GM23338 (cell line): ENCODE results near the gene CTDP1. TPM values are rescaled to one million over a fixed set of nuclear protein-coding genes. Genes with fewer than 3 reads are reported as not detected.

Source experiments
- ATAC-seq: fragments of 200-7000 bp; cut with Tn5 transposase; 3 replicates; pipeline ENCODE4 v1.9.1; 2020
- DNase-seq: peaks from one replicate; pipeline ENCODE4 v3.0.0-alpha.2; 2015; ENCODE audit warnings: low spot score
- H2AFZ ChIP-seq: fragments of 200-600 bp; sonication (generic); 2 replicates; pipeline ENCODE4 v1.8.0; 2016; ENCODE audit warnings: antibody characterized with exemption, mild to moderate bottlenecking, moderate library complexity
- H3F3A ChIP-seq: fragments of 200-600 bp; sonication (generic); replicated peaks from 2 replicates; pipeline ENCODE4 v1.8.0; 2017; ENCODE audit warnings: antibody characterized with exemption, mixed run types, low read depth
- H3K27ac ChIP-seq: fragments of 200-600 bp; sonication (generic); 2 replicates; pipeline ENCODE4 v1.6.1; 2016; ENCODE audit warnings: low read depth
- H3K27me3 ChIP-seq: fragments of 200-600 bp; sonication (generic); 2 replicates; pipeline ENCODE4 v1.8.0; 2016; ENCODE audit warnings: mild to moderate bottlenecking, mixed run types, moderate library complexity; ENCODE audit not compliant: insufficient read depth
- H3K36me3 ChIP-seq: fragments of 200-600 bp; sonication (generic); 2 replicates; pipeline ENCODE4 v1.8.0; 2016; ENCODE audit warnings: mild to moderate bottlenecking; ENCODE audit not compliant: insufficient read depth
- H3K4me1 ChIP-seq: fragments of 200-600 bp; sonication (generic); 2 replicates; pipeline ENCODE4 v1.8.0; 2016; ENCODE audit warnings: mild to moderate bottlenecking, moderate library complexity; ENCODE audit not compliant: insufficient read depth
- H3K4me2 ChIP-seq: fragments of 200-600 bp; sonication (generic); 2 replicates; pipeline ENCODE4 v1.7.1; 2017; ENCODE audit warnings: mixed run types
- H3K4me3 ChIP-seq: fragments of 200-600 bp; sonication (generic); 2 replicates; pipeline ENCODE4 v1.6.1; 2016; ENCODE audit warnings: mixed run types
- H3K79me2 ChIP-seq: fragments of 200-600 bp; sonication (generic); replicated peaks from 2 replicates; pipeline ENCODE4 v1.8.0; 2017; ENCODE audit warnings: mild to moderate bottlenecking; ENCODE audit not compliant: insufficient read depth
- H3K9me2 ChIP-seq: fragments of 200-600 bp; sonication (generic); 2 replicates; pipeline ENCODE4 v1.8.0; 2017; ENCODE audit not compliant: insufficient read depth
- H4K20me1 ChIP-seq: fragments of 200-600 bp; sonication (generic); replicated peaks from 2 replicates; pipeline ENCODE4 v1.8.0; 2017; ENCODE audit warnings: mild to moderate bottlenecking; ENCODE audit not compliant: insufficient read depth
- H3K27ac Mint-ChIP-seq: 2 replicates; pipeline ENCODE4 v1.8.0; 2020; ENCODE audit warnings: inconsistent platforms, mild to moderate bottlenecking, moderate library complexity, mixed read lengths
- H3K27me3 Mint-ChIP-seq: 3 replicates; pipeline ENCODE4 v1.8.0; 2022; ENCODE audit warnings: low read depth, mild to moderate bottlenecking, moderate library complexity, mixed read lengths, inconsistent platforms; ENCODE audit not compliant: insufficient read depth, poor library complexity
- H3K36me3 Mint-ChIP-seq: 3 replicates; pipeline ENCODE4 v1.8.0; 2021; ENCODE audit warnings: low read depth, mild to moderate bottlenecking, inconsistent platforms, moderate library complexity, mixed read lengths
- H3K4me1 Mint-ChIP-seq: 3 replicates; pipeline ENCODE4 v1.8.0; 2020; ENCODE audit warnings: mild to moderate bottlenecking, inconsistent platforms, mixed read lengths
- H3K4me3 Mint-ChIP-seq: 3 replicates; pipeline ENCODE4 v1.8.0; 2021; ENCODE audit warnings: moderate library complexity, mild to moderate bottlenecking, inconsistent platforms, mixed read lengths
- H3K9me3 Mint-ChIP-seq: 3 replicates; pipeline ENCODE4 v1.8.0; 2020; ENCODE audit warnings: moderate library complexity, mild to moderate bottlenecking, inconsistent platforms, mixed read lengths
- CTCF ChIP-seq, 2 experiments: fragments of 200-600 bp in 1 of 2; sonication (generic) in 1 of 2; conservative IDR thresholded peaks; 2 replicates each; pipeline versions ENCODE4 v1.5.1 to v1.6.1; 2016 to 2017; ENCODE audit warnings: antibody characterized with exemption in 2 of 2, low read depth in 2 of 2, mild to moderate bottlenecking in 2 of 2, moderate library complexity in 1 of 2
- ETS1 ChIP-seq: IDR thresholded peaks from 2 replicates; pipeline ENCODE4 v1.6.1; 2016; ENCODE audit warnings: antibody characterized with exemption
- EZH2 ChIP-seq: fragments of 200-600 bp; sonication (generic); IDR thresholded peaks from one replicate; pipeline ENCODE4 v1.8.0; 2017; ENCODE audit warnings: antibody characterized with exemption, mild to moderate bottlenecking, low read depth; ENCODE audit not compliant: unreplicated experiment
- REST ChIP-seq: IDR thresholded peaks from one replicate; pipeline ENCODE4 v1.6.1; 2018; ENCODE audit warnings: antibody characterized with exemption; ENCODE audit not compliant: unreplicated experiment
- ZNF114 ChIP-seq: fragments of 250-450 bp; sonication (Bioruptor Pico); IDR thresholded peaks from 2 replicates; pipeline ENCODE4 v1.5.0; 2020; ENCODE audit warnings: mild to moderate bottlenecking, moderate library complexity
- ZNF331 ChIP-seq: fragments of 250-450 bp; sonication (Bioruptor Pico); IDR thresholded peaks from 2 replicates; pipeline ENCODE4 v1.5.0; 2020; ENCODE audit warnings: low read depth, mild to moderate bottlenecking, moderate library complexity
- ZNF462 ChIP-seq: fragments of 250-450 bp; sonication (Bioruptor Pico); IDR thresholded peaks from 2 replicates; pipeline ENCODE4 v1.5.0; 2020; ENCODE audit warnings: mild to moderate bottlenecking, moderate library complexity
- polyA plus RNA-seq: library from polyadenylated mRNA; unstranded; fragments of >200 nt; fragmentation: Nextera tagmentation; extraction: Ambion mirVana; gene quantifications from 2 replicates; pipeline ENCODE4 v1.2.1, GENCODE V29; 2016
- total RNA-seq: library from RNA; depleted of rRNA; stranded (reverse); fragments of >200 nt; shearing (Covaris generic); gene quantifications from 2 replicates; pipeline ENCODE4 v1.2.3, GENCODE V29; 2014

The CTDP1 gene
- total and polyA plus RNA-seq, 2 experiments from 2014 or later: 9.4 to 51.6 TPM

- no peak overlapping the region for H3K4me3 Mint-ChIP-seq
- H3K27me3 Mint-ChIP-seq: peaks cover 9% of the 10 kb centered on the region
- DNase-seq: no peak
These were observed 90.3 kb downstream of the CTDP1 start for GRCh38 chr18:79769698-79770500.

More at GRCh38 chr18:79769698-79770500, 90.3 kb downstream of the CTDP1 start:
- H3K4me1 ChIP-seq: no peaks in the 10 kb centered on the region
- no peak overlapping the region for H3K27ac ChIP-seq
- H3K27me3 ChIP-seq: no peaks in the 10 kb centered on the region
- no peaks in the 10 kb centered on the region for H3F3A ChIP-seq
- no peak for ATAC-seq
- no peaks in the 10 kb centered on the region for H3K9me2 ChIP-seq
- no peak overlapping the region for H2AFZ ChIP-seq
- Mint-ChIP-seq H3K9me3 (peaks cover 28% of the 10 kb centered on the region), H3K4me1 (no peaks in the 10 kb centered on the region; the same call in 2 of the 3 replicates), H3K27ac (no peak overlapping the region), H3K36me3 (peaks cover 9% of the 10 kb centered on the region)
- H3K36me3 ChIP-seq: no peaks in the 10 kb centered on the region
- H4K20me1 ChIP-seq: no peaks in the 10 kb centered on the region
- H3K4me2 ChIP-seq: no peak overlapping the region
- TF ChIP-seq EZH2: no peak
- no peak for TF ChIP-seq REST
- no peak for TF ChIP-seq CTCF (conservative IDR thresholded peaks at IDR 0.05; ENCODE audit: low read depth in 2 of 2)
- TF ChIP-seq ETS1: no peak
- no peak for TF ChIP-seq ZNF462 (CRISPR knock-in tag)
- TF ChIP-seq ZNF114: no peak
- no peak for TF ChIP-seq ZNF331
- H3K79me2 ChIP-seq: no peaks in the 10 kb centered on the region
- no peak overlapping the region for H3K4me3 ChIP-seq
